Measurements from ENCODE around the gene STX1B. TPM values are rescaled to one million over a fixed set of nuclear protein-coding genes. Genes with fewer than 3 reads are reported as not detected.
A peak's percentile ranks its signal among the peaks of the same experiment; 100 is the strongest.

Gene STX1B
- total RNA-seq, 1 experiment from 2014 or later, result 1.3 TPM

DNA sequence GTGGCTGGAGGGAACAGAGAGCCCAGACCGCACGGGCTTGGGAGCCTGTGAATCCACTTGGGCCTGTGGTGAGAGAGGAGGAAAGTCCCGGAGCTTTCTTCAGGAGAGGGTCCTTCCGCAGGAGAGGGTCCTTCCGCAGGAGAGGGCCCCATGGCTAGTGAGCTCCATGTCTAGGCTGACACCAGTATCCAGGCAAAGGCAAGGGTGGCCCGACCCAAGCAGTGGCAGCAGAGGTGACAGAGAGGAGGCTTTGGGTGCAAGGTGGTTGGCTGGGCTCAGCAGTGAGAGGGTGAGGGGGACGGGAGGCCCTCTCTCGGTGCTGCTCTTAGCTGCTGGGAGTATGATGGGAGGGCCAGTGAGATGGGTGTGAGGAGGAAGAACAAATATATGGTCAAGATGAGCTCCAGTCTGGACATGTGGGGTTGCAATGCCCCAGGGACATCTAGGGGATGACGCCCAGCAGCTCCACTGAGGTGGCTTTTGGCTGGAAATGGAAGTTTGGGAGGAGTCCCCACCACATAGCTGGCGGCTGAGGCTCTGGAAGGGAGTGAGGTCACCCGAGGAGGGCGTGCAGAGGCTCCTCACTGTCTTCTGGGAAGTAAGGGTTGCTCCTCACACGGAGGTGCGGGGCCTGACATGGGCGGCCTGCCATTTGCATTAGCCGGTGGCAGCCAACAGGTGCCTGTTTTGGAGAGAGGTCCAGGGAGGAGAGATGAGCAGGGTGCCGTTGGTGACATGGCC is 27.7 kb downstream of the STX1B start:
- DNase-seq, result no peak
- intact Hi-C loops (cut with micrococcal nuclease; ENCODE audit: unreplicated experiment), result loop anchor here (10.0 kb wide), 2 partner anchors 312 to 402 kb away; no protein-coding TSS in a partner anchor
- peak overlapping the region; percentile 12 for H3K27ac Mint-ChIP-seq (ENCODE audit: unreplicated experiment)
- CTCF ChIA-PET, result interaction anchor here (0.6 to 1.0 kb wide), 3 partner anchors 13 to 135 kb away, joined by 3 read pairs; partner anchors contain the start of genes KAT8 and STX4
- peaks cover 59% of the 10 kb centered on the region for H3K36me3 Mint-ChIP-seq (ENCODE audit: insufficient read depth, unreplicated experiment)
- no peaks in the 10 kb centered on the region for H3K4me1 Mint-ChIP-seq (ENCODE audit: low read depth, unreplicated experiment)
- BruUV-seq (replicated peaks), result no TSS peak
- H3K4me3 Mint-ChIP-seq (ENCODE audit: low read depth, unreplicated experiment), result no peak overlapping the region
- no peaks in the 10 kb centered on the region for H3K27me3 Mint-ChIP-seq (ENCODE audit: unreplicated experiment)
- H3K9me3 Mint-ChIP-seq (ENCODE audit: low read depth, unreplicated experiment), result no peaks in the 10 kb centered on the region
- TF ChIP-seq, protein P1, sequence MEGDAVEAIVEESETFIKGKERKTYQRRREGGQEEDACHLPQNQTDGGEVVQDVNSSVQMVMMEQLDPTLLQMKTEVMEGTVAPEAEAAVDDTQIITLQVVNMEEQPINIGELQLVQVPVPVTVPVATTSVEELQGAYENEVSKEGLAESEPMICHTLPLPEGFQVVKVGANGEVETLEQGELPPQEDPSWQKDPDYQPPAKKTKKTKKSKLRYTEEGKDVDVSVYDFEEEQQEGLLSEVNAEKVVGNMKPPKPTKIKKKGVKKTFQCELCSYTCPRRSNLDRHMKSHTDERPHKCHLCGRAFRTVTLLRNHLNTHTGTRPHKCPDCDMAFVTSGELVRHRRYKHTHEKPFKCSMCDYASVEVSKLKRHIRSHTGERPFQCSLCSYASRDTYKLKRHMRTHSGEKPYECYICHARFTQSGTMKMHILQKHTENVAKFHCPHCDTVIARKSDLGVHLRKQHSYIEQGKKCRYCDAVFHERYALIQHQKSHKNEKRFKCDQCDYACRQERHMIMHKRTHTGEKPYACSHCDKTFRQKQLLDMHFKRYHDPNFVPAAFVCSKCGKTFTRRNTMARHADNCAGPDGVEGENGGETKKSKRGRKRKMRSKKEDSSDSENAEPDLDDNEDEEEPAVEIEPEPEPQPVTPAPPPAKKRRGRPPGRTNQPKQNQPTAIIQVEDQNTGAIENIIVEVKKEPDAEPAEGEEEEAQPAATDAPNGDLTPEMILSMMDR (IDR thresholded peaks at IDR 0.05; ENCODE audit: unreplicated experiment), result no peak

DNA sequence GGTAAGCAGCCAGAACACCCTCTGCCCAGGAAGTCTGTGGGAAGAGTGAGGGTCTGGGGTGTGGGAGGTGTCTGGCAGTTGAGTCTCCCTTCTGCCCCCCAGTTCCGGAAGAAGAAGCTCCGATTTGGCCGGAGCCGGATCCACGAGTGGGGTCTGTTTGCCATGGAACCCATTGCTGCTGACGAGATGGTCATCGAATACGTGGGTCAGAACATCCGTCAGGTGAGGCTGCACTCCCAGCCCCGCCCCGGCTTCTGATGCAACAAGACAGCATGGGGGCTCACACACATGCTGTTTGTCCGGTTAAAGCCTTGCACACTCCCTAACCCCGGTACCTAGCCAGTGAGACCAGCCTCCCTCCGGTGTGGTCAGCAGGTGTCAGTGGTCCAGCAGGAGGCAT is 29.5 kb downstream of the STX1B start:
- peaks cover 70% of the 10 kb centered on the region for H3K36me3 Mint-ChIP-seq (ENCODE audit: insufficient read depth, unreplicated experiment)
- BruUV-seq (replicated peaks), result no TSS peak
- CTCF ChIA-PET, result no interaction called here
- no peaks in the 10 kb centered on the region for H3K27me3 Mint-ChIP-seq (ENCODE audit: unreplicated experiment)
- TF ChIP-seq, protein P1 (IDR thresholded peaks at IDR 0.05; ENCODE audit: unreplicated experiment), result no peak
- intact Hi-C loops (cut with micrococcal nuclease; ENCODE audit: unreplicated experiment), result loop anchor here (10.0 kb wide), 2 partner anchors 314 to 404 kb away; no protein-coding TSS in a partner anchor
- no peak for DNase-seq
- no peaks in the 10 kb centered on the region for H3K4me1 Mint-ChIP-seq (ENCODE audit: low read depth, unreplicated experiment)
- H3K4me3 Mint-ChIP-seq (ENCODE audit: low read depth, unreplicated experiment), result no peak overlapping the region
- H3K9me3 Mint-ChIP-seq (ENCODE audit: low read depth, unreplicated experiment), result no peaks in the 10 kb centered on the region
- H3K27ac Mint-ChIP-seq (ENCODE audit: unreplicated experiment), result no peak overlapping the region

DNA sequence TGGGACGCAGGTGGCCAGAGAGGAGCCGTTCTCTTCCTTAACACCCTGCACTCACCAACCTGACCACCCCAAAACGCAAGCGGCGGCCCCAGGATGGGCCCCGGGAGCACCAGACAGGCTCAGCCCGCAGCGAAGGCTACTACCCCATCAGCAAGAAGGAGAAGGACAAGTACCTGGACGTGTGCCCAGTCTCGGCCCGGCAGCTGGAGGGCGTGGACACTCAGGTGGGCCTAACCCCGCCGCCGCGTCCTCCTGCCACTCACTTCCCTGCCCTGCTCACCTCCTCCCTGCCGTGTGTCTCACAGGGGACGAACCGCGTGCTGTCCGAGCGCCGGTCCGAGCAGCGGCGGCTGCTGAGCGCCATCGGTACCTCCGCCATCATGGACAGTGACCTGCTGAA is 30.0 kb downstream of the STX1B start:
- Mint-ChIP-seq H3K4me1 (ENCODE audit: low read depth, unreplicated experiment) (no peaks in the 10 kb centered on the region), H3K9me3 (ENCODE audit: low read depth, unreplicated experiment) (no peaks in the 10 kb centered on the region), H3K27me3 (ENCODE audit: unreplicated experiment) (no peaks in the 10 kb centered on the region), H3K27ac (ENCODE audit: unreplicated experiment) (no peak overlapping the region), H3K36me3 (ENCODE audit: insufficient read depth, unreplicated experiment) (peaks cover 71% of the 10 kb centered on the region), H3K4me3 (ENCODE audit: low read depth, unreplicated experiment) (no peak overlapping the region)
- no TSS peak for BruUV-seq (replicated peaks)
- no peak for DNase-seq
- CTCF ChIA-PET, result no interaction called here
- TF ChIP-seq, protein P1 (IDR thresholded peaks at IDR 0.05; ENCODE audit: unreplicated experiment), result no peak
- intact Hi-C loops (cut with micrococcal nuclease; ENCODE audit: unreplicated experiment), result loop anchor here (10.0 kb wide), 2 partner anchors 314 to 404 kb away; no protein-coding TSS in a partner anchor

DNA sequence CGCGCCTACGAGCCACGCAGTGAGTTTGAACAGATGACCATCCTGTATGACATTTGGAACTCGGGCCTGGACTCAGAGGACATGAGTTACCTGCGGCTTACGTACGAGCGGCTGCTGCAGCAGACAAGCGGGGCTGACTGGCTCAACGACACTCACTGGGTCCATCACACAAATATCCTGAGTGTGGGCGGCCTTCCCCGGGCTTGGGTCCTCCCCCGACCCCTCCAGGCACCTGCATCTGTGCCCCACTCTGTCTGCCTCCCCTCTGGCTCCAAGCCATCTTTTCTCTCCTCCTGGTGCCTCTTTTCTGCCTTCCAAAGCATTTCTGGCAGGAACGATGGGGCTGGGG is 30.4 kb downstream of the STX1B start:
- no TSS peak for BruUV-seq (replicated peaks)
- CTCF ChIA-PET, result no interaction called here
- no peak overlapping the region for H3K4me3 Mint-ChIP-seq (ENCODE audit: low read depth, unreplicated experiment)
- no peaks in the 10 kb centered on the region for H3K4me1 Mint-ChIP-seq (ENCODE audit: low read depth, unreplicated experiment)
- DNase-seq, result no peak
- peaks cover 68% of the 10 kb centered on the region for H3K36me3 Mint-ChIP-seq (ENCODE audit: insufficient read depth, unreplicated experiment)
- no peaks in the 10 kb centered on the region for H3K27me3 Mint-ChIP-seq (ENCODE audit: unreplicated experiment)
- H3K9me3 Mint-ChIP-seq (ENCODE audit: low read depth, unreplicated experiment), result no peaks in the 10 kb centered on the region
- intact Hi-C loops (cut with micrococcal nuclease; ENCODE audit: unreplicated experiment), result loop anchor here (10.0 kb wide), 2 partner anchors 315 to 405 kb away; no protein-coding TSS in a partner anchor
- TF ChIP-seq, protein P1 (IDR thresholded peaks at IDR 0.05; ENCODE audit: unreplicated experiment), result no peak
- no peak overlapping the region for H3K27ac Mint-ChIP-seq (ENCODE audit: unreplicated experiment)
